GM12878 (cell line): ENCODE results near the gene CAMTA1. TPM values are rescaled to one million over a fixed set of nuclear protein-coding genes. Genes with fewer than 3 reads are reported as not detected.

Experiments
- ATAC-seq: fragments of 200-7000 bp; cut with Tn5 transposase; 3 replicates; pipeline ENCODE4 v1.9.1; 2020; ENCODE audit warnings: mild to moderate bottlenecking, moderate library complexity
- BruUV-seq: library from RNA; stranded (reverse); fragments of 400-500 nt; replicated peaks from 2 replicates; lab custom pipeline; 2021; lab: Mats Ljungman, UMichigan
- CTCF ChIA-PET: fragments of 300-600 bp; sonication (Branson Sonifier 250); formaldehyde crosslinking; extraction: SDS; loops from one replicate; lab custom pipeline; 2021; ENCODE audit warnings: inconsistent platforms; lab: Yijun Ruan, JAX
- POLR2A ChIA-PET: fragments of 350-600 bp; formaldehyde crosslinking; extraction: SDS; loops from one replicate; lab custom pipeline; 2021; ENCODE audit warnings: inconsistent platforms; lab: Charles Lee
- RAD21 ChIA-PET: fragments of 300-600 bp; sonication (Branson Sonifier 250); formaldehyde crosslinking; loops from one replicate; lab custom pipeline; 2023; ENCODE audit warnings: antibody characterized with exemption; ENCODE audit not compliant: unreplicated experiment; lab: Charles Lee
- SMC1A ChIA-PET: fragments of 300-600 bp; sonication (Branson Sonifier 250); formaldehyde crosslinking; loops from one replicate; lab custom pipeline; 2023; ENCODE audit not compliant: unreplicated experiment, uncharacterized antibody; lab: Charles Lee
- DNase-seq: peaks from one replicate; pipeline ENCODE4 v3.0.0-alpha.2; 2011; ENCODE audit warnings: low read depth, low spot score
- FAIRE-seq: peaks from 3 replicates; lab custom pipeline; 2011; peaks lifted over from hg19 to GRCh38; lab: Jason Lieb, UNC
- H2AFZ ChIP-seq: 2 replicates; pipeline ENCODE4 v1.6.0; 2011; ENCODE audit warnings: low read depth, low read length, control low read depth; ENCODE audit not compliant: control insufficient read depth
- H3K27ac ChIP-seq: 2 replicates; pipeline ENCODE4 v1.5.1; 2011; ENCODE audit warnings: control low read depth; ENCODE audit not compliant: control insufficient read depth, insufficient read depth
- H3K27me3 ChIP-seq, 2 experiments: replicated peaks in 1 of 2; 2 replicates each; pipeline versions ENCODE4 v1.6.0 to v1.6.1; 2011; ENCODE audit warnings: low read length in 1 of 2; ENCODE audit not compliant: control insufficient read depth in 2 of 2, insufficient read depth in 2 of 2
- H3K36me3 ChIP-seq, 2 experiments: 2 replicates each; pipeline ENCODE4 v1.5.1; 2011; ENCODE audit warnings: low read length in 1 of 2; ENCODE audit not compliant: control insufficient read depth in 2 of 2, insufficient read depth in 2 of 2
- H3K4me1 ChIP-seq: 2 replicates; pipeline ENCODE4 v1.6.1; 2011; ENCODE audit warnings: mild to moderate bottlenecking, low read length, moderate library complexity, mixed read lengths; ENCODE audit not compliant: control insufficient read depth, insufficient read depth
- H3K4me2 ChIP-seq: 2 replicates; pipeline ENCODE4 v1.6.0; 2011; ENCODE audit warnings: control low read depth; ENCODE audit not compliant: control insufficient read depth, insufficient read depth
- H3K4me3 ChIP-seq: fragments of 200-600 bp; sonication (generic); 2 replicates; pipeline ENCODE4 v1.5.1; 2016
- H3K79me2 ChIP-seq: 2 replicates; pipeline ENCODE4 v1.6.0; 2011; ENCODE audit warnings: low read length; ENCODE audit not compliant: control insufficient read depth, insufficient read depth
- H3K9ac ChIP-seq: 2 replicates; pipeline ENCODE4 v1.8.0; 2011; ENCODE audit warnings: low read length, control low read depth, mixed read lengths; ENCODE audit not compliant: control insufficient read depth, insufficient read depth
- H3K9me3 ChIP-seq: replicated peaks from 3 replicates; pipeline ENCODE4 v1.5.1; 2011; ENCODE audit warnings: mild to moderate bottlenecking, low read length; ENCODE audit not compliant: control insufficient read depth, insufficient read depth
- H4K20me1 ChIP-seq: 2 replicates; pipeline ENCODE4 v1.6.0; 2011; ENCODE audit not compliant: control insufficient read depth, insufficient read depth
- KAT2A ChIP-seq: conservative IDR thresholded peaks from 2 replicates; pipeline ENCODE4 v1.6.1; 2011; ENCODE audit warnings: low read depth, low read length; ENCODE audit not compliant: control insufficient read depth
- MEF2B ChIP-seq: fragments of 450-650 bp; IDR thresholded peaks from 2 replicates; pipeline ENCODE4 v1.6.1; 2018; ENCODE audit warnings: mild to moderate bottlenecking, moderate library complexity; ENCODE audit not compliant: partially characterized antibody, poor library complexity, severe bottlenecking
- PAX5 ChIP-seq: IDR thresholded peaks from 2 replicates; pipeline ENCODE4 v1.6.1; 2011; ENCODE audit warnings: low read depth, low read length, borderline replicate concordance
- POLR2A ChIP-seq: IDR thresholded peaks from 2 replicates; pipeline ENCODE4 v1.6.1; 2011; ENCODE audit warnings: low read depth, mild to moderate bottlenecking, low read length
- POLR2AphosphoS5 ChIP-seq: IDR thresholded peaks from 2 replicates; pipeline ENCODE4 v1.6.1; 2011; ENCODE audit warnings: mild to moderate bottlenecking, low read length, inconsistent platforms
- RFX5 ChIP-seq: IDR thresholded peaks from 2 replicates; pipeline ENCODE4 v1.6.1; 2011; ENCODE audit warnings: low read depth, low read length, improper control_type of control experiment
- TCF3 ChIP-seq: IDR thresholded peaks from 2 replicates; pipeline ENCODE4 v1.6.1; 2012; ENCODE audit warnings: low read depth, mild to moderate bottlenecking, low read length, borderline replicate concordance; ENCODE audit not compliant: insufficient read depth
- WGBS: methylation state at CpG from one replicate; pipeline ENCODE4 v1.1.6; 2016; ENCODE audit warnings: low lambda C conversion rate; ENCODE audit not compliant: insufficient replicate concordance, insufficient coverage; ENCODE audit errors: missing lambda C conversion rate; 5-methylcytosine and 5-hydroxymethylcytosine counted together
- in situ Hi-C: fragments of 300-500 bp; cut with MboI; formaldehyde crosslinking; loops from 9 replicates; pipeline ENCODE4 v1.14.3; 2018; ENCODE audit warnings: mixed read lengths
- intact Hi-C: fragments of 100-400 bp; cut with micrococcal nuclease; formaldehyde crosslinking; loops from one replicate; pipeline ENCODE4 v1.14.2; 2022; ENCODE audit not compliant: unreplicated experiment
- polyA plus RNA-seq, 11 experiments: library from polyadenylated mRNA; depleted of rRNA in 4 of 11; unstranded in 6 of 11; stranded (reverse) in 5 of 11; fragments of >200 nt; fragmentation: Nextera tagmentation in 4 of 11; fragmentation: Illumina TruSeq in 1 of 11; extraction: Ambion mirVana in 4 of 11; extraction: Trizol in 1 of 11; gene quantifications; 1 replicate in 1 of 11; 2 replicates in 10 of 11; pipeline versions ENCODE4 v1.2.1 to v1.2.3, GENCODE V29; 2011 to 2016; ENCODE audit warnings: inconsistent platforms in 2 of 11, missing spikeins in 2 of 11, low read depth in 1 of 11
- total RNA-seq, 4 experiments: library from RNA; depleted of rRNA in 3 of 4; stranded (reverse); fragments of >200 nt in 3 of 4; fragmentation: Illumina TruSeq in 1 of 4; extraction: Trizol in 1 of 4; gene quantifications; 2 replicates each; pipeline versions ENCODE4 v1.2.1 to v1.2.3, GENCODE V29; 2013 to 2021
- TF ChIP-seq, protein P1 (sequence below): fragments of 150-350 bp; IDR thresholded peaks from 2 replicates; pipeline ENCODE4 v1.6.1; 2014; ENCODE audit warnings: mild to moderate bottlenecking, low read depth, low read length

CAMTA1 gene
- total and polyA plus RNA-seq, 10 of the 15 experiments (the other 5 are each of a cell fraction or from before 2014, with no cell fraction given): 37.7 to 148 (median 76.4) TPM

DNA sequence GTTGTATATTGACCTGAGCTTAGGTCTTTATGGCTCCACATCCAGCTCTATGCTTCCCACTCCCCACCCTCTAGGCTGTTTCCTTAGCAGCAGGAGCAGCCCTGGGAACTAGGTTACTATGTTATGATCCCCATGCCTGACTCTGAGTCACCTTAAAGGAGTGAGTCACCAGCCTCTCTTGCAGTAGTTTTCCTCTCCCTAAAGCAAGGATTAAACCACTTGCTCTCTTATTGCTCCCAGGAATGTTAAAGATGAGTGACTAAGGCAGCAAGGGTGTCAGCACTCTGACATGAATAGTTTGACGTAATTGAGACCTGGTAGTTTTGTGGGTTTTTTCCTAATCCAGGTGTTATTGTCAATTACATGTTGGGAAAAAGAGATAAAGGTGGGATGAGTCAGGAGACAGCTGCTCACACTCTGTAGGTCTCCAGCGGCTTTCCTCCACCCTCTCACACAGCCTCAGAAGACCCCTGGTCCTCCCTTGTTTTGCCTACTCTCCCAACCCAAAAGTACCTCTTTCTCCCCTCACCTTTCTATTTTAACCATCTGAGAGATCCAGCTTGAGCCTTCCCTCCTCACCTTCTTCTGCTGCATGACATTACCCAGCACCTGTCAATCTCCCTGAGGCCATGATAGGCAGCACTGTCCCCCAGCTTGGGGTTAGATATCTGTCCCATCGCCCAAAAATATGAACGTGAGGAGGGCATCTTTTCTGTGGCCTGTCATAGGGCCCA, 616.7 kb downstream of the CAMTA1 start:
- Histone ChIP-seq H3K36me3 (no peaks in the 10 kb centered on the region), H3K4me3 (no peak overlapping the region), H4K20me1 (no peaks in the 10 kb centered on the region), H2AFZ (no peak overlapping the region; the same call in 1 of the 2 replicates), H3K27me3 (no peaks in the 10 kb centered on the region), H3K9me3 (peaks cover 3% of the 10 kb centered on the region; the same call in 2 of the 3 replicates), H3K79me2 (no peaks in the 10 kb centered on the region), H3K27ac (no peak overlapping the region), H3K4me2 (no peak overlapping the region), H3K9ac (no peak overlapping the region), H3K4me1 (peaks cover 48% of the 10 kb centered on the region)
- intact Hi-C loops: no loop called here
- CTCF ChIA-PET: interaction anchor here (1.5 kb wide), 1 partner anchor 246 kb away, joined by 4 read pairs; no protein-coding TSS in a partner anchor
- POLR2A ChIA-PET: no interaction called here
- in situ Hi-C loops: no loop called here
- FAIRE-seq (no peak), DNase-seq (no peak), ATAC-seq (no peak)
- WGBS: 4% methylated on average over 4 of the region's 4 CpGs
- SMC1A ChIA-PET: interaction anchor here (0.6 kb wide), 1 partner anchor 298 kb away, joined by 3 read pairs; no protein-coding TSS in a partner anchor
- no TSS peak for BruUV-seq
- TF ChIP-seq, protein P1, sequence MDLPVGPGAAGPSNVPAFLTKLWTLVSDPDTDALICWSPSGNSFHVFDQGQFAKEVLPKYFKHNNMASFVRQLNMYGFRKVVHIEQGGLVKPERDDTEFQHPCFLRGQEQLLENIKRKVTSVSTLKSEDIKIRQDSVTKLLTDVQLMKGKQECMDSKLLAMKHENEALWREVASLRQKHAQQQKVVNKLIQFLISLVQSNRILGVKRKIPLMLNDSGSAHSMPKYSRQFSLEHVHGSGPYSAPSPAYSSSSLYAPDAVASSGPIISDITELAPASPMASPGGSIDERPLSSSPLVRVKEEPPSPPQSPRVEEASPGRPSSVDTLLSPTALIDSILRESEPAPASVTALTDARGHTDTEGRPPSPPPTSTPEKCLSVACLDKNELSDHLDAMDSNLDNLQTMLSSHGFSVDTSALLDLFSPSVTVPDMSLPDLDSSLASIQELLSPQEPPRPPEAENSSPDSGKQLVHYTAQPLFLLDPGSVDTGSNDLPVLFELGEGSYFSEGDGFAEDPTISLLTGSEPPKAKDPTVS: no peak
- TF ChIP-seq MEF2B: no peak
- no peak for TF ChIP-seq RFX5
- no peak for TF ChIP-seq KAT2A
- TF ChIP-seq POLR2AphosphoS5: no peak
- no peak for TF ChIP-seq TCF3
- TF ChIP-seq PAX5: no peak
- no peak for TF ChIP-seq POLR2A
- RAD21 ChIA-PET: interaction anchor here (0.6 kb wide), 1 partner anchor 34 kb away, joined by 3 read pairs; no protein-coding TSS in a partner anchor
